Transverse colon (tissue), 4 donors: Measurements from ENCODE around the gene RIPK3. TPM values are rescaled to one million over a fixed set of nuclear protein-coding genes. Genes with fewer than 3 reads are reported as not detected.

ENCODE experiments used
- DNase-seq: peaks from one replicate; pipeline ENCODE4 v3.0.0-alpha.2; 2019
- H3K27ac ChIP-seq, 4 donors: fragments of 200-600 bp; sonication (generic); 2 replicates each; pipeline ENCODE4 v1.5.1; 2016 to 2018; ENCODE audit warnings: inconsistent platforms in 4 of 4
- H3K27me3 ChIP-seq: fragments of 200-600 bp; sonication (generic); 2 replicates; pipeline ENCODE4 v1.5.1; 2017; ENCODE audit warnings: inconsistent platforms
- H3K36me3 ChIP-seq, 4 donors: fragments of 200-600 bp; sonication (generic); 2 replicates each; pipeline ENCODE4 v1.5.1; 2017 to 2019; ENCODE audit warnings: inconsistent platforms in 4 of 4
- H3K4me1 ChIP-seq, 4 donors: fragments of 200-600 bp; sonication (generic); 2 replicates each; pipeline ENCODE4 v1.5.1; 2017 to 2020; ENCODE audit warnings: inconsistent platforms in 4 of 4
- H3K4me3 ChIP-seq, 4 donors: fragments of 200-600 bp; sonication (generic); 1 replicate in 1 of 4; 2 replicates in 3 of 4; pipeline versions ENCODE4 v1.5.1 to v1.6.1; 2017 to 2019; ENCODE audit warnings: inconsistent platforms in 4 of 4
- H3K9me3 ChIP-seq, 2 donors: fragments of 200-600 bp; sonication (generic); 2 replicates each; pipeline ENCODE4 v1.5.1; 2017 to 2019; ENCODE audit warnings: inconsistent platforms in 2 of 2
- CTCF ChIP-seq, 5 experiments: fragments of 200-600 bp in 3 of 5; fragments of 450-650 bp in 2 of 5; sonication (generic) in 3 of 5; IDR thresholded peaks; 1 replicate in 2 of 5; 2 replicates in 3 of 5; pipeline ENCODE4 v1.5.1; 2016 to 2017; ENCODE audit warnings: antibody characterized with exemption in 5 of 5, inconsistent platforms in 3 of 5, mild to moderate bottlenecking in 2 of 5, moderate library complexity in 1 of 5
- EP300 ChIP-seq: sonication (generic); formaldehyde crosslinking; IDR thresholded peaks from one replicate; pipeline ENCODE4 v1.6.1; 2017; ENCODE audit warnings: antibody characterized with exemption, low read depth
- POLR2A ChIP-seq: fragments of 450-650 bp; IDR thresholded peaks from one replicate; pipeline ENCODE4 v1.6.1; 2016; ENCODE audit warnings: antibody characterized with exemption, mild to moderate bottlenecking, moderate library complexity
- POLR2AphosphoS5 ChIP-seq, 3 donors: sonication (generic); formaldehyde crosslinking; IDR thresholded peaks; one replicate each; pipeline ENCODE4 v1.6.1; 2016; ENCODE audit warnings: antibody characterized with exemption in 3 of 3
- WGBS, 2 donors: methylation state at CpG; one replicate each; pipeline ENCODE4 v1.1.5; 2018; ENCODE audit warnings: low coverage in 1 of 2; 5-methylcytosine and 5-hydroxymethylcytosine counted together
- in situ Hi-C, 4 donors: fragments of 200-750 bp; cut with MboI; loops; one replicate each; pipeline versions ENCODE4 v1.15.0 to v1.15.1; 2017; ENCODE audit warnings: low sequenced_read_pairs in 3 of 4, low pct_ligation_motif_present in 1 of 4, low pct_unique_long_range_greater_than_20kb in 1 of 4
- intact Hi-C: fragments of 100-400 bp; cut with DNase I; formaldehyde crosslinking; loops from one replicate; pipeline ENCODE4 v1.15.1; 2023; ENCODE audit warnings: low total_unique reads
- total RNA-seq, 4 donors: library from RNA; depleted of rRNA; stranded (reverse); fragments of >200 nt; gene quantifications; one replicate each; pipeline ENCODE4 v1.1.0, GENCODE V29; 2016

RIPK3 gene
- total RNA-seq, 4 donors from 2014 or later = 19.3 to 156 (median 53.6) TPM

- 59 to 71% methylated on average over 4 to 9 of the region's 9 CpGs for WGBS, 2 donors
- Histone ChIP-seq H3K36me3 (no peaks in the 10 kb centered on the region), H3K4me1 (peaks cover 19 to 70% (median 46%) of the 10 kb centered on the region in 4 donors), H3K27ac (peak overlapping the region; percentile 81 to 90 (median 86)), H3K9me3 (no peaks in the 10 kb centered on the region), H3K27me3 (peaks cover 7% of the 10 kb centered on the region), H3K4me3 (no peak overlapping the region)
- no peak for TF ChIP-seq CTCF (IDR thresholded peaks at IDR 0.05)
- peak in 1 of 3 donors; percentile 28 for TF ChIP-seq POLR2AphosphoS5 (IDR thresholded peaks at IDR 0.05)
- DNase-seq = peak; percentile 62
- in situ Hi-C loops (no loop called here), intact Hi-C loops (no loop called here)
Measured at GRCh38 chr14:24312736-24313507, 26.9 kb downstream of the RIPK3 start.

GRCh38 chr14:24311837-24312615 is 27.8 kb downstream of the RIPK3 start:
- in situ Hi-C loops = no loop called here
- intact Hi-C loops = no loop called here
- no peaks in the 10 kb centered on the region for H3K36me3 ChIP-seq

GRCh38 chr14:24310646-24311604 is 28.9 kb downstream of the RIPK3 start, which contains the start of gene LTB4R:
LTB4R (plus strand) TSS chr14:24311502; CDS start chr14:24315652, 4,150 bp downstream.
- Histone ChIP-seq H3K36me3 (no peaks in the 10 kb centered on the region), H3K4me3 (peak within 1 kb of the TSS; percentile 34 to 58 (median 40)), H3K9me3 (no peaks in the 10 kb centered on the region), H3K27me3 (no peaks in the 10 kb centered on the region), H3K27ac (peak within 1 kb of the TSS; percentile 81 to 90 (median 86)), H3K4me1 (peaks cover 19 to 72% (median 51%) of the 10 kb centered on the region in 4 donors)
- in situ Hi-C loops (no loop called here), intact Hi-C loops (no loop called here)
- TF ChIP-seq CTCF (IDR thresholded peaks at IDR 0.05) (peak; percentile 39 to 76 (median 43)), POLR2AphosphoS5 (IDR thresholded peaks at IDR 0.05) (peak; percentile 5 to 51 (median 48)), POLR2A (peak; percentile 30), EP300 (no peak)
- peak; percentile 79 for DNase-seq
- 24% methylated on average over 35 of the region's 99 CpGs; no CpG with 5 or more reads in 1 of the 2 donors for WGBS, 2 donors

More at GRCh38 chr14:24311837-24312615, 27.8 kb downstream of the RIPK3 start:
- H3K9me3 ChIP-seq = no peaks in the 10 kb centered on the region
- TF ChIP-seq POLR2AphosphoS5 (IDR thresholded peaks at IDR 0.05) (no peak), EP300 (no peak), POLR2A (no peak), CTCF (IDR thresholded peaks at IDR 0.05) (no peak)
- WGBS, 2 donors = 92% methylated on average over 1 of the region's 1 CpG; no CpG with 5 or more reads in 1 of the 2 donors
- DNase-seq = no peak
- peaks cover 3% of the 10 kb centered on the region for H3K27me3 ChIP-seq
- peaks cover 19 to 79% (median 55%) of the 10 kb centered on the region in 4 donors for H3K4me1 ChIP-seq
- H3K27ac ChIP-seq = peak overlapping the region; percentile 81 to 90 (median 86)
- H3K4me3 ChIP-seq = peak overlapping the region in 2 of 4 donors; percentile 45 to 58
